Endometrium (tissue), 2 donors: ENCODE results near the gene LIMK2.
"Not testable (repeated sequence)": the region's sequence is repeated elsewhere in the genome, so short reads cannot be mapped to it uniquely, and the experiment has no call there.

Experiments used
- FAIRE-seq: peaks from 2 replicates; lab custom pipeline; 2012; peaks lifted over from hg19 to GRCh38; lab: Jason Lieb, UNC
- donor health status: control.
- donor health status: control.

The LIMK2 gene

DNA sequence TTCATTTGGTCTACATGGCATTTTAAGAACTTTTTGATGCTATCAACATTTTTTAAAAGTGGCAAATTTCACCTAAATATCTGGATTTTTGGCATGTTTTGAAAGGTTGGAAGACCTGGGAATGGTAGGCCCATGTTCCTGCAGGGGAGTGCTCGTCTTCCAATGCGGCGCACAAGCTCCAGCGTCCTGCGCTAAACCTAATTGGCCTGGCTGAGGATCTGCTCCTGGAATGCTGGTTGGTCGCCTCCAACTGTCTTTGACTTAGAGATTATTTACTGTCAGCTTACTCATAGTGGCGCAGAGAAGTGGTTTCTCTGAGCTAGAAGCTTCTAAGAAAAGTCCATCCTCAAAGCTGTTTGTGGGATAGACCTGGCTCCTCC, 626 bp upstream of the LIMK2 start:
- FAIRE-seq = no peak

DNA sequence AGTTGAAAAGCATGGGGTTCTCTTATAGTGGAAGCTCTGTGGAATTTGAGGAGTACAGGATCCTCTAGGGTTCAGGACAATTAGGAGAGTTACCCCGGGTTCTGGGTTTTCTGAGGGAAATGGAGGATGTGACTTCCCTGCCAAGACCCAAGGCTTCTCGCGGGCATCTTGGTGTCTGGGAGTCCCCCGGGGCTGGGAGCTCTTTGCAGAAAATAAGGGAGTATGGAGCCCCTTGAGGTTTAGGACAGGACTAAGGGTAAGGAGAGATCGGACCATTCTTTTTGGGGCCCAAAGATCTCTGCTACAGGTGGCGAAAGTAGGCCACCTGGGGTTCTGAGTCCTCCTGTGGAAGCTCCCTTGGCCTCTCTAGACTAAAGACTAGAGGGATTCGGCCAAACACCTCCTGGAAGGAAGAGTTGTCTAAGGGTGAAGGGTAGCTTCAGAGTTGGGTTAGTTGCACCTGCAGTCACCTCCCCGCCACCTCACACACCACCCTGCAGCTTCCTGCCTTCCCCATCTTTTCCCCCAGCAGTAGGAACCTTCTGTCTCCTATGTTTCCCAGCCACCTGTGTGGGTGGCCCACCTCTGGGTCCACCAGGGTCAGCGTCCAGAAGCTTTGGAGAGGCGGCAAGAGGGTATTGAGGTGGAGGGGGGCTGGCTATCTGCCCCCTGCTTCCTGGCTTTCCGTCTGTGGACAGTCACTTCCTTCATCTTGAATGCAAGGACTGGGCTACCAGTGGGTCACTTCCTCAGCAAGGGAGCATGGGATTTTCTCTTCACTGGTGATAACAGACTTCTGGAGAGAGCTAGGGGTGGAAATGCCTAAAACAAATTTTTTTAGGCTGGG, 908 bp downstream of the LIMK2 start:
- FAIRE-seq = no peak

DNA sequence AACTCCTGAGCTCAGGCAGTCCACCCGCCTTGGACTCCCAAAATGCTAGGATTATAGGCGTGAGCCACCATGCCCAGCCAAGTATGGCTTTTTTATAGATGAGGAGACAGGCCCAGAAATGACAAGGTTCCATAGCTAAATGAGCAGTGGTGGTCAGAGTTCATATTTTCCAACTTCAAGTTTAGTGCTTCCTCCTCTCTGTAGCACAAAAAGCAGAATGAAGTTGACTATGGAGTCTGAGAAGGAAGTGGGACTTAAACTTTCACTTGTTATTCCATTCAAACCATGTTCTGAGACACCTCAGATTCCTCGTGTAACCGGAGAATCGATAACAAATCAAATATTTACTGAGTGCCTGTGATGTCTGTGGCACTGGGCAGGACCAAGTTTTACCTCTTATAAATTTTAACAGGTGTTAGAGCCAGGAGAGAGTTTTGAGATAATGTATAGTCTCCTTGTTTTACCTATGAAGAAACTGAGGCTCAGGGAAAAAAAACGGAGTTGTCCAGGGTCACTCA, 3.0 kb downstream of the LIMK2 start:
- no peak for FAIRE-seq

DNA sequence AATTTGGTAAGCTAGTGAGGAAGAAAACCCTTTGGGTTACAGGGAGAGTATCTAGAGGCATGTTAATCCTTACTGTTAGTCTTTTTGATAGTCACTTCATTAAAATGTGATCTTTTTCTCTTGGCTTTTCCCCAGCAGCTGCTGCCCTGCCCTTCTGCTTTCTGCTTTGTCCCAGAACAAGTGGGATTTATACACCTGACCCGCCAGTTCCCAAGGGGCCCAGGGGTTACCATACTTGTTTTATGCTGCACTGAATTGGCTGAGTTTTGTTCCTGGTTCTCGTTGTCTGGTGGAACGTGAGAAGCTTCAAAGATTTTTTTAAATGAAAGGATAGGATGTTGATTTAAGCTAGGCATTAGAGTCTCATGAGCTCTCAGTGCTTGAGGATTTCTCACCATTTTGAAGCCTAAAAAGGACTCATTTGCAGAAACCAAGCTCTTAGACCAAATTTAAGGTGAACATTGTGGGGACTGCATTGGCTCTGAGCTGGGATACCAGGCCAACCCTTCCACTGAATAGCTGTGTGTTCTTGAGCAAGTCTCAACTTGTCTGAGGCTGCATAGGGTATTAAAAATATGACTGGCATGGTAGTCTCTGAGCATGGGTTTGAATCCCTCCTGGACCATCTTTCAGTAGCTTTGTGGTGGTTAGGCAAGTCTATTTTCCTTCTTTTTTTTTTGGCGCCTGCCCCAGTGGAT, 6.6 kb downstream of the LIMK2 start:
- FAIRE-seq = no peak

DNA sequence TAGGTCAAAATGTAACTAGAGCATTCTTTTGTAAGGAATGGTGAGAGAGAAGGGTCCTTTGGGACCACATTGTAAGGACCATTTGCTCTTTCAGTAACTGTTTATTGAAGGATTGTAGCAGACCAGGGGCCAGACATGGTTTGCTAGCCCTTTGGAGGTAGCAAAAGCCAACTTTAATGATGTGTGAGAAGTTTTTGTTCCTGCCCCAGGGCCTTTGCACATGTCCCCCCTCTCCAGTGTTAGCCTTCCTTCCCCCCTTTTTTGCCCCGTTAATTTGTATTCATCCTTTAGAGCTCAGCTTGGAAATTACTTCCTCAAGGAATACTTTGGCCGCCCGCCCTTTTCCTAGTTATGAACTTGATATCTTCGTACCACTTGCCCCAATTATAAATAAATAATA, 9.0 kb downstream of the LIMK2 start:
- no peak for FAIRE-seq

DNA sequence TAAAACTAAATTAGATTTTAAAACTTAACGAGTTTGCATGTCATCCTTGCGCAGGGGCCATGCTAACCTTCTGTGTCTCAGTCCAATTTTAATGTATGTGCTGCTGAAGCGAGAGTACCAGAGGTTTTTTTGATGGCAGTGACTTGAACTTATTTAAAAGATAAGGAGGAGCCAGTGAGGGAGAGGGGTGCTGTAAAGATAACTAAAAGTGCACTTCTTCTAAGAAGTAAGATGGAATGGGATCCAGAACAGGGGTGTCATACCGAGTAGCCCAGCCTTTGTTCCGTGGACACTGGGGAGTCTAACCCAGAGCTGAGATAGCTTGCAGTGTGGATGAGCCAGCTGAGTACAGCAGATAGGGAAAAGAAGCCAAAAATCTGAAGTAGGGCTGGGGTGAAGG, 10.6 kb downstream of the LIMK2 start:
- no peak for FAIRE-seq

DNA sequence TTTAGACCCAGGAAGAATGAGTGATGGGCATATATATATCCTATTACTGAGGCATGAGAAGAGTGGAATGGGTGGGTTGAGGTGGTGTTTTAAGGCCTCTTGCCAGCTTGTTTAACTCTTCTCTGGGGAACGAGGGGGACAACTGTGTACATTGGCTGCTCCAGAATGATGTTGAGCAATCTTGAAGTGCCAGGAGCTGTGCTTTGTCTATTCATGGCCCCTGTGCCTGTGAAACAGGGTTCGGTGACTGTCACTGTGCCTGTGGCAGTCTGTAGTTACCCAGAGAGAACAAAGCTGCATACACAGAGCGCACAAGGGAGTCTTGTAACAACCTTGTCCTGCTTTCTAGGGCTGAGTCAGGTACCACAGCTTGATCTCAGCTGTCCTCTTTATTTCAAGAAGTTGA, 11.7 kb downstream of the LIMK2 start:
- FAIRE-seq = no peak

DNA sequence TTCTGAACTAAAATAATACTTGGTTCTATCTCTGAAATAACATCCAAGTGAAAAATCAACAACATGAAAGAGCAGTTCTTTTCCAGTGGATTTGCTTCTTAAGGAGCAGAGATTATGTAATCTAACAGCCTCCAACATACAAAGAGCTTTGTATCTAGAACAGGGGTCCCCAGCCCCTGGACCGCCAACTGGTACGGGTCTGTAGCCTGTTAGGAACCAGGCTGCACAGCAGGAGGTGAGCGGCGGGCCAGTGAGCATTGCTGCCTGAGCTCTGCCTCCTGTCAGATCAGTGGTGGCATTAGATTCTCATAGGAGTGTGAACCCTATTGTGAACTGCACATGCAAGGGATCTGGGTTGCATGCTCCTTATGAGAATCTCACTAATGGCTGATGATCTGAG, 12.6 kb downstream of the LIMK2 start:
- not testable (repeated sequence) for FAIRE-seq

DNA sequence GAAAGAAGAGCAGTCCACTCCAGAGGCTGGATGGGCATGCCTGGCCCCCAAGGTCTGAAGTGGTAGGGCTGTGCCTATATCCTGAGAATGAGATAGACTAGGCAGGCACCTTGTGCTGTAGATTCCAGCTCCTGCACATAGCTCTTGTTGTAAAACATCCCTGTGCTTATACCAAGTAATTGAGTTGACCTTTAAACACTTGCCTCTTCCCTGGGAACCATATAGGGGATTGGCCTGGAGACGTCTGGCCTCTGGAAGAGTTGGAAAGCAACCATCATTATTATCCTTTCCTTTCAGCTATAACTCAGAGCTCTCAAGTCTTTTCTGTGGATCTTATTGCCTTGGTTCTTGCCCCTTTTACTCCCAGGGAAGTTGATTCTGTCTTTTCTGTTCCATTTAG, 15.1 kb downstream of the LIMK2 start:
- no peak for FAIRE-seq

DNA sequence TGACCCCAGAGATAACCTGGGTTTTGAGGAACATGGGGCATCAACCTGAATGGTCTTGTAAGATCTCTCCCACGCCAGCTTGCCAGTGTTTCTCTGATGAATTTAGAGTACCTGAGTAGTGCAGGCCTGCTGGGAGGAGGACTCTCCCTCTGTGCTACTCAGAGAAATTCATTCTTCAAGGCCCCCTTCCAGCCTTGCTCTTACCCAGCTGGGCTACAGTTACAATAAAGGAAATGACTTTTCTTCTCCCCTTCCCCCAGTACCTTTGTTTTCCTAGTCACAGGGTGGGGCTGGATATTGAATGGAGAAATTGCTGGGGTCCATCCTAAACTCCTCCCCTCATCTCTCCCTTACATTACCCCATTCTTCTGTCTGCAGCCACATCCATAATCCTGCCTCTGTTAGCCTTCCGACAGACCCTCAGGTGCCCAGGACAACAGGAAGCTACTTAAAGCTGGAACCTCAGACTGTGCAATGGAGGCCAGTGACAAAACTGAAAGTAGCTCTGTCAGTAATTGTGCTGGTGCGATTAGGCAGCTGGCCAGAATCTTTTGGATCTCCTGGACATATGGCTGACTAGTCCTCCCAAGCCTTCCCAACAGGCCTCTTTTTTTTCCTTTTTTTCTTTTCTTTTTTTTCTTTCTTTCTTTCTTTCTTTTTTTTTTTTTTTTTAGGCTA, 17.4 kb downstream of the LIMK2 start:
- no peak for FAIRE-seq

DNA sequence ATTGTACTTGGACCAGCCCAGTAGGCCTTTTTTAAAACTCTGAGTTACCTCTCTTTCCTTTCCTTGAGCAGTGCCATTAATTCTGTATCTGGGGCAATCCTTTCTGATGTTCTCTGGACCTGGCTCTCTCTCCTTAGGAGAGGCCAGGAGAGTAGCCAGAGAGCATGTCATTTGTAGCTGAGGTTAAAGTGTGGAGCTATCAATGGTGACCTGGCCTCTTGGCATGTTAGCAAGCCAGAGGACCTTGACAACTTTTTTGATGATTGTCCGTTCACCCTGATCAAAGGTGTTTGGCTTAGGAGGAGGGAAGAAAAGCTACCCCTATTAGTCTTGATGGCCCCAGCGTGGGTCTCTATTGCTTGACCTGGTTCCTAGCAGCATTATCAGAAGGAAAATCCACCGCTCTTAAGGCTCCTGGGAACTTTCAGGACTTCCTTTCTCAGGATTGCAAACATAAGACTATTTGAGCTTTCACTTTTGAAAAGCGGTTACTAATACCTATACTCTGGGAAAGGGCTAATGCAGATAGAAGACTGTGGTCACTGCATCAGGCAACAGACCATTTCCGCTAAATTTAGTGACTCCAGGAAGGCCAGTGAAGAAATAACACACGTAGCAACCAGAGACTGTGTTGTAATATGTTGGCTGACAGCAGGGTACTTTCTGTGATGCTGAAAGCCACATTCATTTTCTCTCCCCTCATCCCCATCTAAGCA, 18.2 kb downstream of the LIMK2 start:
- FAIRE-seq = no peak

DNA sequence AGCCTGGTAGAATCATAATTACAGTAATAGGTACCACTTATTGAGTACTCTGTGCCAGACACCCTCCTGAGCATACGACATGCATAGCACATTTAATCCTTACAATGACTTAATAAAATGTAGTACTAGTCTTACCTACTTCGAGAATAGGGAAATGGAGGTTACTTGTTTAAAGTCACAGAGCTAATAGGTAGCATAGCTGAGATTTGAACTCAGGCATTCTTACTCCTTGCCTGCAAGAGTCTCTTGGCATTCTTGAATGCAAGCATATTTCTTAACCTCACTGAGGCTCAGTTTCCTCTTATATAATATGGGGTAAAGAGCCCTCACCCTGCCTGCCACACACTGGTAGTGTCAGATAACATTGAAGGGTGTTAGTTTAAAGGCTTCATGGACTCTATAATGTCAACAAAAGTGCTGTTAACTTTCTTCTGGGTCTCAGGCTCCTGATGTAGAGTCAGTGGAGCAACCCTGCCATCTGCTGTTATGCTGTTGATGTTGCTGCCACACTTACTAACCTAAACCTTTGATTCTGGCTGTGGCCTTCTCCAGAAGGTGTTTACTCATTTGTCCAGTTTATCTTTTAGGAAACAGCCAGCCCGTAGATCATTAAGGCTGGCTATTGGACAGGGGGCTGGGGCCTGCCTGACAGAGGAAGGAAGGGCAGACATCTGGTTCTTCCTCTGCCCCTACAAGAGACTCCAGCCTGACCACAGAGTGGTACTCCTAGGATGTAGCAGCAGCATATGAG, 18.9 kb downstream of the LIMK2 start:
- FAIRE-seq = no peak

DNA sequence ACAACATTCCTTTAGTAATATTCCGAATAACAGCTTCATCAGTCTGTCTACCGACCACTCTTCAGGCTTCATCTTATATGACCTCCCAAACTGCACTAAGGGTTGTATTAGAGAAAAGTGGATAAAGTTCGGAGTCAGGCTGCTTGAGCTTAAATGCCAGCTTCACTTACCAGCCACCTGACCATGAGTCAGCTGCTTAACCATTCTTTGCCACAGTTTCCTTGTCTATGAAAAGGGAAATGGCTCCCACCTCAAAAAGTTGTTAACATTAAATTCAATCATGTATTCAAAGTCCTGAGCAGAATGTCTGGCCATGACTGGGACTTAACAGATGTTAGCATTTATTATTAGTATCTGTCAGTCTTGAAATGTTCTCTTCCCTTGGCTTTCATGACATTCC, 20.9 kb downstream of the LIMK2 start:
- no peak for FAIRE-seq

DNA sequence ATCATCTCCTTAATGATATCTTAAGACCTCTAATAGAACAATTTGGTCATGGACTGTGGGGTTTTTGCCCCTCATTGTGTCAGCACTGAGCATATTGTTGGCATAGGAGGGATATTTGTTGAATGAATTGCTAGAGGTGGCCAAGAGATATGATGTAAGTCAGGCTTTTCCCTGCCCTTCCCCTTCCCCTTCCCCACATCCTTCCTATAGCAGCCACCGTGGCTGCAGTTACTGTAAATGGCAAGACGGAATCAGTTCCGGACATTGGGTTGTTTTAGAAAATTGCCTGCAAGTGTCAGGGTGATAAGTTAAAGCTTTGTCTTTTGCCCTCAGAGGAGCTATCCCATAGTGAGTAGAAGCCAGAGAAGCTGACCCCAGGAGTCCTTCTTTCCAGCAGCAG, 23.0 kb downstream of the LIMK2 start:
- FAIRE-seq = no peak

DNA sequence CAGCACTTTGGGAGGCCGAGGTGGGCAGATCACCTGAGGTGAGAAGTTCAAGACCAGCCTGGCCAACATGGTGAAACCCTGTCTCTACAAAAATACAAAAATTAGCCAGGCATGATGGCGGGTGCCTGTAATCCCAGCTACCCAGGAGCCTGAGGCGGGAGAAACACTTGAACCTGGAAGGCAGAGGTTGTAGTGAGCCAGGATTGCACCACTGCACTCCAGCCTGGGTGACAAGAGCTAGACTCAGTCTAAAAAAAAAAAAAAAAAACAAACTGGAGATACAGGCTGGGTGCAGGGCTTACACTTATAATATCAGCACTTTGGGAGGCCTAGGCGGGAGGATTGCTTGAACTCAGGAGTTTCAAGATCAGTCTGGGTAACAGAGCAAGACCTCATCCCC, 23.9 kb downstream of the LIMK2 start:
- FAIRE-seq = not testable (repeated sequence)

DNA sequence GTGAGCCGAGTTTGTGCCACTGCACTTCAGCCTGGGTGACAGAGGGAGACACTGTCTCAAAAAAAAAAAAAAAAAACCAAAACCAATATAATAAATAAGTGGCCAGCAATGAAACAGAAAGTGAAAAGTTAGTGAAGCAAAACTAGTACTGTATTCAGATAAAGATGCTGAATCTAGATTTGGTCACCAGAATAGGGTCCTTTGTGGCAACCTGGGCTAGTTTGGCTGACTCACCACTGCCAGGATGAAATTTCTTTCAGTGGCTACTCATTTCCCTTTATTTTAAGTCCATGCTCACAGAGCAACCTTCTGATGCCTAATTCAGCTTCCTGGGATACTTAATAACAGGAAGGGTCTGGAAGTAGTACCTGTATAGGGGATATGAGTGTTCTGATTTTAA, 26.0 kb downstream of the LIMK2 start:
- FAIRE-seq = no peak

DNA sequence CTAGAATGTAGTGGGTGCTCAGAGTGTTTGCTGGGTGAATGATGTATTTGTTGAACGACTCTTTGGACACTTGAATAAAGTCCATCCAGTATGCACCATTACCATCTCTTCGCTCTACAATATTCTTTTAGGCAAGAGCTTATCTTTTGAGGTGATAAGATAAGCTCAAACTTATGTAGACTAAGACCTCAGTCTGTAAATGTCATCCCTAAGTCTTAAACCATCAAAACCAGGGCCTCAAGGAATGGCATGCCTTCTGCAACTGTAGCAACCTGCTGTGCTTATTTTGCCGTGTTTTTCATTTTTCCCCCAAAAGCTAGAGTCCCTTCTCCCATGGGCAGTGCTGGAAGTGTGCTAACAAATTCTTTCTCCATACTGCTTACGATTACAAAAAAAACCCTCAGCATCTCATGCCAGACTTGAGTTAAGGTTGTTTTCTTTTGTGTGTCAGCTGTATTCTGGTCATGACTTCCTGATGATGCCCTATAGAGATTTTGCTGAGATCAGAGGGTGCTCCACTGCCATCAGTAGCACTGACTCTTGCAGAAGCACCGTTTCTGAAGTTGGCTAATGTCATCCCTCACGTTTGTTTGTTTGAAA, 27.8 kb downstream of the LIMK2 start:
- no peak for FAIRE-seq

DNA sequence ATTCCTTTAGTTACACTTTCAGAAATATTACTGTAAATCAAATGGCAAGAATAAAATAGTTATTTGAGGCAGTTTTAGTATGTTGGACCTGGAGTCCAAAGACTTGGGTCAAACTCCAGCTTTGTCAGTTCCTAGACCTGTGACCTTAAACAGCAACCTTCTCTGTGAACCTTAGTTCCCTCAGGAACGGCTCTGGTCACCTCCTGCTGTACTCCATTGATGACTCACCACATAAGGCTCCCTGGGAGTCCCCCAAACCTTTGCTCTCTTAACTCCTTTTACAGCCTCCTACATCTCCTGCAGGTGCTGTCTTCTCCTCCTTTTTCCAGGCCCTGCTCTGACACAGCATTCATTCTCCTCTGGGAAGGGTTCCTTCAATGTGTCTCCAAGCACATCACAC, 29.1 kb downstream of the LIMK2 start:
- no peak for FAIRE-seq

DNA sequence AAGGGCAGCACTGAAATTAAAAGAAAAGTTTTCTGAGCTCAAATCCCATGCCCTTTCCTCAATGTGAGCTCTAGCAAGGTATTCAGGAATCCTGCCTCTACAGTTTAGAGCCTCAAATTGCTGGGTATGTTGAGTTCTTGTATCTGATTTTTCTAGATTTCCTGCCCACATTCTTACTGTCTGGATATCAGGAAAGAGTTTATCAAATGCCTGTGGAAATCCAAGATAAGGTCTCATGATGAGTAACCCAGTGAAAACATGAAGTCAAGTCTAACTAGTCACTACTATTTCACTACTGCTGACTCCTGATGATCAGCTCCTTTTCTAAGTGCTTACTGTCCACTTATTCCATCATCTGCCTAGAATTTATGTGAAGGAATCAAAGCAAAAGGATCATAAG, 29.8 kb downstream of the LIMK2 start:
- FAIRE-seq = no peak

DNA sequence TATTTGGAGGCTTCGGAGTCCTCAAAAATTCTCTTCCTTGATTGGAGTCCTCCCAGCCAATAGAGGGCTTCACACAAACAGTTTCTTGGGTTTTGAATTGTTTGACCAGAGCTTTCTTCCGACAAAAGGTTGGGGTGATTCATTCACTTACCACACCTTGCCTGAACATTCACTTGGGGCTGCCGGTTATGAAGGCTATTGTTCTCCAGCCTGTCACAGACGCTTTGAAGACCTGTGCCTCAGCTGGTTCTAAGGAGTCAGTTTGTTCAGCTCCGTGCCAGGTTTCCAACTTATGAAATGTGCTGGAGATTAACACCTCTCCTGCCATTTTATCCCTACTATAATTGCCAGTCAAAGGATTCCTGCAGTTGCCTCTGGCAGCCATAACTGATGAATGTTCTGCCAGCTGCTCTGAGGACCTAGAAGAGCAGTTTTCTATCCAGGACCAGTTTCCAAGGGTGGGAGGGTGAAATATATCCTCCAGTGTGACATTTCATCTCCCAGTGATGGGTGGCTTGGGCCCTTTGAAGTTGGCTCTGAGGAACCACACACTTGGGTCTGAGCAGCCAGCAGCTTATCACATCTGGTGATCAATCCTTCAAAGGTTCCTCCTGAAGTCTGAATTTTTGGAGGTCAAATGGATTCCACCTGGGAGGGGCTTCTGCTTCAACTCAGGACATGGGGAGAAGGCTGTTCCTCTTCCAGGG, 31.4 kb downstream of the LIMK2 start:
- FAIRE-seq = no peak
